Stimulated activated CD4-positive, alpha-beta T cell treated with anti-CD3 and anti-CD28 coated beads, Interleukin-12 subunit alpha, Interleukin-12 subunit beta, amount 100 ng/mL, for 24 hours (primary cell): ENCODE measurements around the gene LPCAT1.
"Not testable (repeated sequence)": the region's sequence is repeated elsewhere in the genome, so short reads cannot be mapped to it uniquely, and the experiment has no call there.

Experiments used
- DNase-seq, 2 experiments: peaks; one replicate each; pipeline ENCODE4 v3.0.0-alpha.2; 2020; ENCODE audit warnings: low read depth in 2 of 2

Gene LPCAT1

GRCh38 chr5:1480217-1480616, 43.5 kb downstream of the LPCAT1 start:
- DNase-seq, result no peak

GRCh38 chr5:1479581-1480188, 44.1 kb downstream of the LPCAT1 start:
- DNase-seq, result no peak

GRCh38 chr5:1479066-1479465, 44.7 kb downstream of the LPCAT1 start:
- DNase-seq, result no peak

- no peak for DNase-seq
Observed at GRCh38 chr5:1478271-1479035, 45.3 kb downstream of the LPCAT1 start.

DNA sequence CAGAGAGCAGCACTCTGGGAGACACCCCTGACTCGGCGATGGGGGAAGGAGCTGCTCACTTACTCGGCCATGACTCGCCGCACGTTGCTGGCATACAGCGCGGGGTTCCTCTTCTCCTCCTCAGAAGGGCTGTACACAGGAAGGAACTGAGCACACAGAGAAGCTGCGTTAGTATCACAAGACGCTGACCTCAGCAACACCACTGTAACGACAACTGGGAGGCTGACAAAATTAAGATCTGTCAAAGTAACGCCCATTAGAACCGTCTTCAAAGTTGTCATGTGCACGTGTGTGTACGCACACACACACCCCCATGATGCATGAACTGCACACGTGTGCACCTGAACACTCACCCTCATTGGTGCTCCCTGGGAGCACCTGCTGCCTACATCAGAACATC, 46.4 kb downstream of the LPCAT1 start:
- no peak for DNase-seq

DNA sequence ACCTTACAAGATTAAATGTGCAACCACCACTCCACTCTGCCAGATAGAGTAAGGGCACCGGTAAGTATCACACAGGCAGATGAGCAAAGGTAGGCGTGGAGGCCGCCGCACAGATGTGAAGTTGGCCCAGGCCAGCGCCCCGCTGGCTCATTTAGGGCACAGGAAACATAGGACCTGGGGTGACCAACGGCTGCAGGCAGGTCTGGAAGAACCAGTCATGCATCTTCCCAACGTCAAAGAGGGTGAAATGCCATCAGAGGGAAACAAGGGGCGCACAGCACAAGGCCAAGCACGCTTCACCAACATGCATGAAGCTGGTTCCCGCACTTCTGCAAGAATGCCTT, 46.8 kb downstream of the LPCAT1 start:
- no peak for DNase-seq

- no peak for DNase-seq
Observed at GRCh38 chr5:1476181-1476966, 47.4 kb downstream of the LPCAT1 start.

DNA sequence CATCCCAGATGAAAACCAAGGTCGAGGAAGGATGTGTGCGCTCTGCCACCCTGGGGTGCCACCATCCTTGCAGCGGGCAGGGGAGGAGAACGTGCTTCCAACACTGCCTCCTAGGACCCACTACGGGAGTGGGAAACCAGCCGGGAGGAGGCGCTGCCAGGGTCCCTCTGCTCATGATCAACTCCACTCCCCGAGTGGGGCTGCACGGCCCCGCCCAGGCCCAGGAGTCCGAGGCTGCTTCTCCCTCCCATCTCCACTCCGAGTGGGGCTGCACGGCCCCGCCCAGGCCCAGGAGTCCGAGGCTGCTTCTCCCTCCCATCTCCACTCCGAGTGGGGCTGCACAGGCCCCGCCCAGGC, 48.2 kb downstream of the LPCAT1 start:
- DNase-seq, result not testable (repeated sequence)

GRCh38 chr5:1474866-1475543, 48.8 kb downstream of the LPCAT1 start:
- DNase-seq, result no peak

GRCh38 chr5:1474183-1474839, 49.4 kb downstream of the LPCAT1 start:
- DNase-seq, result no peak

DNA sequence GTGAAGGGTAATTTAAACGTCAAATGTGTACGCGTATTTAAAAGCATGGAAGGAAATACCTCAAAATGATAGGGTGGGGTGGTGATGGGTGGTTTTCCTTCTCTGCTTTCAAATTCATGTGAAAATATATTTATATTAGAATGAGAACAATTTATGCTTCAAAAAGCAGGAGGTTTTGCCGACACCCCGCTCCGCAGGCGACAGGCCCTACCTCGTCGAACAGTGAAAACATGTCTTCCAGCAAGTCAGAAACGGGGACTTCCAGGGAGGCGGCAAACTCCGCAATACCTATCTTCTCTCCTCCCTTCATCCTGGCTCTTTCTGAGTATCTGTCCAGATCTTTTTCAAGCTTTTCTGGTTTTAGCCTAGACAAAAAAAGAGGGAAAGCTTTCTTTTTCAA, 50.0 kb downstream of the LPCAT1 start:
- DNase-seq, result no peak

DNA sequence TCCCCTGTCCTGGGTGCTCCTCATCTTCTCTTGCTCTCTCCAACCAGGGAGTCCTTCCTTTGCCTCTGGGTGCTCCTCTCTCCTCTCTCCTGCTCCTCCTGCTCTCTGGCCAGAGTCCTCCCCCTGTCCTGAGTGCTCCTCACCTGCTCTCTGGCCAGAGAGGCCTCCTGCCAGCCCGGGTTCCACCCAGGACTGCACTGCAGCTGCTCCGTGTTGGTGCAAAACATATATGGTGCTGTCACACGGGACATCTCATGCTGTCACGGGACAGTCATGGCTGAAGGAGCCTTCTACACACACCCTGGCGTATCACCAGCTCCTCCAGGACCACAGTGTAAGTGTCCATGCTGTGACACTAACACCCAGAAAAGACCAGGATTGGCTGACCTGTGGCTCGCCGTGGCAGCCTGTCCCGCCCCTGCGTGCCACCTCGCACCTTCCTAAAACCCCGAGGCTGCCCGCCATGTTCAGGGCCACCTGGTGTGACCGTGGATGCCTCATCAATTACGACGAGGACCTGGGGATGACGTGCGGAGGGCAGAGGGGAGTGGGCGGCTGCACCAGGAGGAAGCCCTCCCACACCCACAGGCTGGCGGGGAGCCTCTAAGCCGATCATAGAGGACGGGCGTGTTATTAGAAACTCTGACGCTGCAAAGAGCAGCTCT, 50.7 kb downstream of the LPCAT1 start:
- no peak for DNase-seq

- no peak for DNase-seq
Observed at GRCh38 chr5:1471997-1472963, 51.5 kb downstream of the LPCAT1 start.

GRCh38 chr5:1471240-1471853, 52.4 kb downstream of the LPCAT1 start:
- DNase-seq, result no peak

- no peak for DNase-seq
Observed at GRCh38 chr5:1470762-1471211, 53.0 kb downstream of the LPCAT1 start.

DNA sequence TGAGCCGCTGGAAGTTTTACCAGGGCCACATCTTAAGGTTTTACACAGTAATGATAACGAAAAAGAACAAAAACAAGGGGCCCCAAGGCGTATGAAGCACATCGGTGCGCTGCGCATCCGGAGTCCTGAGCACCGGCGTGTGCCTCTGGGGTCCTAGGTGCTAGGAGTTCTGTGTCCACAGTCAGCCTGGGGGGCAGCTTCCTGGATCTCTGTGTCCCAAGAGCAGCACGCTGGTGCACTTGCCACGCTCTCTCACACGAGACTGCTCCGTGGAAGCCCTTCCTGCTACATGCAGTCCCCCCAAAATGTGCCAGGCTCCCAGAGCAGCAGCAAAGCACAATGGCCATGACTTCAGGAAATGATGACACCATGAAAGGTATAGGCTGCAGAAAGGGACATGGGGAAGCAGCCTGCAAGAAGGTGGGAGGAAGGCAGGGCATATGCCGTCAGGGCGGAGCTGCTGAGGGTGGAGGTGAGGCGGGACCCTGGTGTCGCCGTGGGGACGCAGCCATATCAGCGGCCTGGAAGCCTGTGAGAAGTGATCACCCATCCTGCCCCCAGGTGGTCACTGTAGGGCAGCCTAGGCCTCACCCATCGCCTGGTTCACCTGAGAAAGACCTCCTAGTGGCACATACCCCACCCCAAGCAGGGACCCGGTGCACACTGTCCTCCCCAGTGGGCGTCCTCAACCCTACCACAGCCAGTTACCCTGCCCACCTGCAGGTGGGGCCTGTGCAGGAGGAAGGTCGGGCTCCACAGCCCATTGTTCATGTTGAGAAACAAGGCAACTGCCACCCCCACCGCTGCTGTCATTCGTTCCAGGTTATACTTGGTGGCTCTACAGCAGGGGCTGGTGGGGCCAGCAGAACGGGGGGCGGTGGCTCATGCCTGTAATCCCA, 54.9 kb downstream of the LPCAT1 start:
- no peak for DNase-seq

DNA sequence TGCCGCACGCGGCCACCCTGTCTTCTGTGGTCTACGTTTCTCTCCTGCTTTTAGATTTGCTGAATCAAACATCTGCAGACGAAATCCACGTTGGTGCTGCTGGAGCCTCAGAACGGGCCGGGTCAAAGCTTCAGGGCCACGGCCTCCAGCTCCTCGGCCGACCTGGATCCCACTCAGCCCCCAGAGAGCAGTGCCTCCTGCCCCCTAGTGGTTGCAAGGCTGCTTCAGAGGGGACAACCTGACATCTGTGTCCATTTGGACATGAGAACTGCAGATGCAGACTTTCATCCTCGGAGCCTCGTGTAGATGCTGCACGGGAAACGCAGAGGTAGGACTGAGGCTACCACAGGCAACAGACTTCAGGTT, 55.5 kb downstream of the LPCAT1 start:
- no peak for DNase-seq

DNA sequence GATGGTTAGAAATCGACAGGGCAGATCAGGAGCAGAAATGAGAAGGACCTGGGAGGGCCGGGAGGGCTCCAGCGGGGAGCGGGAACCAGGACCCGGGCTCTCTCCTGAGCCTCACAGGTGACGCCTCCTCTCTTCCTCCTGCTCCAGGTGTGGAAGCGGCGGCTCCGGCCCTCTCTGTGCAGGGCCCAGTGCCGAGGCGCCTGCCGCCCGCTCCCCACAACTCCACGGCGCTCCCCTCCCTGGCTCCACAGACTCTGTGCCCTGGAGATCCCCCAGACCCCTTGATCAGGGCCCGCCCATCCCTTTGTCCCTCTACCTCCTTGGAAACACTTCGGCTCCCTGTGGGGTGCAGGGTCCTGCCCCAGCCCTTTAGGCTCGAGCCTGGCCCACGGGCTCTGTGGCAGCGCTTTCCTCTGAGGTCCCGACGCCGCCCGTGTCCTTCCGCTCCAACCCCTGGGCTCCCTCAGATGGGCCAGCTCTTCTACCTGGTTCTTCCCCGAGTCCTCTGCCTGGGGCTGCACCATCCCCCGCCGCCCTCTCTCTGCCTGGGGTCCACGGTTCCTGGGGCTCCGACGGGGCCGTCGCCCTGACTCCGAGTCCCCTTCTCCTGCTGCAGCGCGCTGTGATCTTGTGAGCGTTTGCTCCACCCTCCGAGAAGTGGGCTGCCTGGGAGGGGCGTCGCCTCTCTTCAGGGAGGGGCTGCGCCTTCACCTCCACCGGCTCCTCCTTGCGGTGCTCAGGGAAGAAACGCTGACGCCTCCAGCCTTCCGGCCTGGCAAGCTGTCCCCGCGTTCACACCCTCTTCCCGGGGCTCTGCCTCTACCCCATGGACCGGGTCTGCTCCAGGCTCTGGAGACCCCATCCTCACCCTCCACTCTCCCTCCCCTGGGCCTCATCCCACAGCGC, 56.2 kb downstream of the LPCAT1 start:
- no peak for DNase-seq
